A549 (cell line): ENCODE measurements around the gene PALLD. TPM values are rescaled to one million over a fixed set of nuclear protein-coding genes. Genes with fewer than 3 reads are reported as not detected.

Experiments
- ATAC-seq, 2 experiments: fragments of 200-7000 bp in 1 of 2; fragments of >200 bp in 1 of 2; cut with Nextera tagmentation in 1 of 2; cut with Tn5 transposase in 1 of 2; 3 replicates each; pipeline versions ENCODE4 v1.8.0 to v1.9.1; 2018 to 2020; ENCODE audit warnings: mild to moderate bottlenecking in 1 of 2, moderate library complexity in 1 of 2
- CTCF ChIA-PET: fragments of 300-600 bp; sonication (Branson Sonifier 250); formaldehyde crosslinking; extraction: SDS; loops from one replicate; lab custom pipeline; 2021; ENCODE audit warnings: antibody characterized with exemption, inconsistent platforms; lab: Yijun Ruan, JAX
- POLR2A ChIA-PET: fragments of 350-600 bp; formaldehyde crosslinking; extraction: SDS; loops from one replicate; lab custom pipeline; 2021; ENCODE audit warnings: antibody characterized with exemption, inconsistent platforms; lab: Yijun Ruan, JAX
- DNase-seq, 2 experiments: peaks; one replicate each; pipeline versions ENCODE4 v3.0.0 to v3.0.0-alpha.2; 2011 to 2016; ENCODE audit warnings: low read depth in 1 of 2, low spot score in 1 of 2
- FAIRE-seq: peaks from 2 replicates; lab custom pipeline; 2011; peaks lifted over from hg19 to GRCh38; lab: Jason Lieb, UNC
- H3K27ac ChIP-seq, 2 experiments: fragments of >200 bp; sonication (Bioruptor Twin); formaldehyde crosslinking; 3 replicates each; pipeline ENCODE4 v1.5.1; 2016 to 2017
- H3K4me1 ChIP-seq: fragments of >200 bp; sonication (Bioruptor Twin); formaldehyde crosslinking; 3 replicates; pipeline ENCODE4 v1.6.1; 2016
- H3K4me2 ChIP-seq: fragments of >200 bp; sonication (Bioruptor Twin); formaldehyde crosslinking; 3 replicates; pipeline ENCODE4 v1.6.1; 2016
- H3K4me3 ChIP-seq: fragments of >200 bp; sonication (Bioruptor Twin); formaldehyde crosslinking; 3 replicates; pipeline ENCODE4 v1.5.1; 2016
- H3K9me3 ChIP-seq: fragments of >200 bp; sonication (Bioruptor Twin); formaldehyde crosslinking; 3 replicates; pipeline ENCODE4 v1.6.1; 2016
- CEBPB ChIP-seq, 2 experiments: fragments of >200 bp in 1 of 2; sonication (Bioruptor Twin) in 1 of 2; formaldehyde crosslinking in 1 of 2; IDR thresholded peaks; 2 replicates each; pipeline ENCODE4 v1.6.1; 2012 to 2016
- CHD4 ChIP-seq: fragments of 200-600 bp; sonication (generic); IDR thresholded peaks from 2 replicates; pipeline ENCODE4 v1.6.1; 2016; ENCODE audit warnings: antibody characterized with exemption, mild to moderate bottlenecking, borderline replicate concordance
- EHF ChIP-seq: fragments of 250-450 bp; sonication (Bioruptor Pico); IDR thresholded peaks from 2 replicates; pipeline ENCODE4 v1.5.0; 2020; ENCODE audit warnings: mild to moderate bottlenecking
- EP300 ChIP-seq, 2 experiments: fragments of >200 bp; sonication (Bioruptor Twin); formaldehyde crosslinking; IDR thresholded peaks; 2 replicates in 1 of 2; 3 replicates in 1 of 2; pipeline ENCODE4 v1.6.1; 2016 to 2017
- FOXS1 ChIP-seq: fragments of 250-450 bp; sonication (Bioruptor Pico); IDR thresholded peaks from 2 replicates; pipeline ENCODE4 v1.5.0; 2020; ENCODE audit warnings: mild to moderate bottlenecking, moderate library complexity
- HEYL ChIP-seq: fragments of 250-450 bp; sonication (Bioruptor Pico); IDR thresholded peaks from 2 replicates; pipeline ENCODE4 v1.8.0; 2021; ENCODE audit warnings: mild to moderate bottlenecking, moderate library complexity
- HOXA7 ChIP-seq: fragments of 250-450 bp; sonication (Bioruptor Pico); IDR thresholded peaks from 2 replicates; pipeline ENCODE4 v1.5.0; 2020; ENCODE audit warnings: mild to moderate bottlenecking, moderate library complexity
- HOXB5 ChIP-seq: fragments of 250-450 bp; sonication (Bioruptor Pico); IDR thresholded peaks from 2 replicates; pipeline ENCODE4 v1.5.0; 2020; ENCODE audit warnings: mild to moderate bottlenecking, moderate library complexity
- NFE2L2 ChIP-seq: fragments of 150-350 bp; conservative IDR thresholded peaks from 2 replicates; pipeline ENCODE4 v1.6.1; 2014; ENCODE audit warnings: low read length
- POLR2A ChIP-seq: IDR thresholded peaks from 2 replicates; pipeline ENCODE4 v1.6.1; 2012; ENCODE audit warnings: mild to moderate bottlenecking, low read length
- RCOR1 ChIP-seq: fragments of 150-350 bp; IDR thresholded peaks from 2 replicates; pipeline ENCODE4 v1.6.1; 2014; ENCODE audit warnings: antibody characterized with exemption, low read length, low read depth
- SMC3 ChIP-seq: fragments of >200 bp; sonication (Bioruptor Twin); formaldehyde crosslinking; IDR thresholded peaks from 3 replicates; pipeline ENCODE4 v1.6.1; 2018; ENCODE audit warnings: inconsistent platforms
- ZC3H11A ChIP-seq: fragments of 450-650 bp; IDR thresholded peaks from 2 replicates; pipeline ENCODE4 v1.6.1; 2014; ENCODE audit warnings: antibody characterized with exemption, mild to moderate bottlenecking
- ZFP36 ChIP-seq: fragments of 450-650 bp; IDR thresholded peaks from 2 replicates; pipeline ENCODE4 v1.6.1; 2014; ENCODE audit warnings: borderline replicate concordance; ENCODE audit not compliant: partially characterized antibody
- ZNF302 ChIP-seq: fragments of 250-450 bp; sonication (Bioruptor Pico); IDR thresholded peaks from 2 replicates; pipeline ENCODE4 v1.9.0; 2021; ENCODE audit warnings: inconsistent platforms, mild to moderate bottlenecking, moderate library complexity
- ZSCAN20 ChIP-seq: fragments of 250-450 bp; sonication (Bioruptor Pico); IDR thresholded peaks from 2 replicates; pipeline ENCODE4 v1.8.0; 2022; ENCODE audit warnings: mild to moderate bottlenecking, moderate library complexity
- WGBS: methylation state at CpG from one replicate; pipeline ENCODE4 v1.1.6; 2017; ENCODE audit errors: missing lambda C conversion rate; 5-methylcytosine and 5-hydroxymethylcytosine counted together
- polyA plus RNA-seq, 4 experiments: library from polyadenylated mRNA; depleted of rRNA in 3 of 4; stranded (reverse); fragments of >200 nt; fragmentation: RNase III in 1 of 4; extraction: RNeasy Plus Mini Kit Qiagen cat#74134 plus additional on column Dnase treatment in 1 of 4; gene quantifications; 2 replicates in 3 of 4; 3 replicates in 1 of 4; pipeline ENCODE4 v1.2.3, GENCODE V29; 2011 to 2017
- TF ChIP-seq, protein P1 (sequence below): fragments of 250-450 bp; sonication (Bioruptor Pico); IDR thresholded peaks from 2 replicates; pipeline ENCODE4 v1.5.0; 2021; ENCODE audit warnings: mild to moderate bottlenecking, moderate library complexity, borderline replicate concordance
- TF ChIP-seq, protein P2 (sequence below): fragments of >200 bp; sonication (Bioruptor Twin); formaldehyde crosslinking; IDR thresholded peaks from 3 replicates; pipeline ENCODE4 v1.6.1; 2016
- TF ChIP-seq, protein P3 (sequence below): IDR thresholded peaks from 2 replicates; pipeline ENCODE4 v1.6.1; 2012
- TF ChIP-seq, protein P4 (sequence below): fragments of >200 bp; sonication (Bioruptor Twin); formaldehyde crosslinking; IDR thresholded peaks from 3 replicates; pipeline ENCODE4 v1.5.1; 2016
- TF ChIP-seq, protein P5 (sequence below): fragments of >200 bp; sonication (Bioruptor Twin); formaldehyde crosslinking; IDR thresholded peaks from 2 replicates; pipeline ENCODE4 v1.6.1; 2016
- TF ChIP-seq, protein P6 (sequence below): IDR thresholded peaks from 2 replicates; pipeline ENCODE4 v1.6.1; 2012; ENCODE audit warnings: low read depth, borderline replicate concordance
- TF ChIP-seq, protein P7 (sequence below): fragments of 250-450 bp; sonication (Bioruptor Pico); IDR thresholded peaks from 2 replicates; pipeline ENCODE4 v1.5.0; 2020; ENCODE audit warnings: low read depth, mild to moderate bottlenecking, moderate library complexity

Gene PALLD
- polyA plus RNA-seq, 2 of the 4 experiments (the other 2 are of a cell fraction) = 88.8 to 113 TPM

DNA sequence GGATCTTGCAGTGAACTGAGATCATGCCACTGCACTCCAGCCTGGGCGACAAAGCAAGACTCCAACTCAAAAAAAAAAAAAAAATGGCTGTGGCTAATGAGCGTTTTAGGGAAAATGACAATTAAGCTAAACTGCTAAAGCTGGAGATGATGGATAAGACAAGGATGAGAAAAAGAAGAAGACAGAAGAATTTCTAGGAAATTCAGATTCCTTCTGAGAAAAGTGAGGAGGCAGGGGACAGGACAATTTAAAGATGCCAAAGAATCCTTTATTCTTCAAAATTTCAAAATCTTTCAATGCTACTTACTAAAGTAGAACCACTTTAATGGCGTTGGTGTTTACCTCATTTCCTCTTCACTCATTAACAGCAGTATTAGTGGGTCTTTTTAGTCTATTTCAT, 7.7 kb downstream of the PALLD start:
- ChIA-PET POLR2A (no interaction called here), CTCF (interaction anchor here (1.3 kb wide), 1 partner anchor 15 kb away, joined by 4 read pairs; no protein-coding TSS in a partner anchor)
- WGBS = 69% methylated on average over 3 of the region's 3 CpGs
- DNase-seq = no peak
- FAIRE-seq = no peak
- no peak for TF ChIP-seq HOXB5 (CRISPR knock-in tag)
- no peak for TF ChIP-seq ZSCAN20
- TF ChIP-seq, protein P1, sequence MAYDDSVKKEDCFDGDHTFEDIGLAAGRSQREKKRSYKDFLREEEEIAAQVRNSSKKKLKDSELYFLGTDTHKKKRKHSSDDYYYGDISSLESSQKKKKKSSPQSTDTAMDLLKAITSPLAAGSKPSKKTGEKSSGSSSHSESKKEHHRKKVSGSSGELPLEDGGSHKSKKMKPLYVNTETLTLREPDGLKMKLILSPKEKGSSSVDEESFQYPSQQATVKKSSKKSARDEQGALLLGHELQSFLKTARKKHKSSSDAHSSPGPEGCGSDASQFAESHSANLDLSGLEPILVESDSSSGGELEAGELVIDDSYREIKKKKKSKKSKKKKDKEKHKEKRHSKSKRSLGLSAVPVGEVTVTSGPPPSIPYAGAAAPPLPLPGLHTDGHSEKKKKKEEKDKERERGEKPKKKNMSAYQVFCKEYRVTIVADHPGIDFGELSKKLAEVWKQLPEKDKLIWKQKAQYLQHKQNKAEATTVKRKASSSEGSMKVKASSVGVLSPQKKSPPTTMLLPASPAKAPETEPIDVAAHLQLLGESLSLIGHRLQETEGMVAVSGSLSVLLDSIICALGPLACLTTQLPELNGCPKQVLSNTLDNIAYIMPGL (CRISPR knock-in tag) = no peak
- no peak for TF ChIP-seq EHF (CRISPR knock-in tag)
- TF ChIP-seq, protein P2, sequence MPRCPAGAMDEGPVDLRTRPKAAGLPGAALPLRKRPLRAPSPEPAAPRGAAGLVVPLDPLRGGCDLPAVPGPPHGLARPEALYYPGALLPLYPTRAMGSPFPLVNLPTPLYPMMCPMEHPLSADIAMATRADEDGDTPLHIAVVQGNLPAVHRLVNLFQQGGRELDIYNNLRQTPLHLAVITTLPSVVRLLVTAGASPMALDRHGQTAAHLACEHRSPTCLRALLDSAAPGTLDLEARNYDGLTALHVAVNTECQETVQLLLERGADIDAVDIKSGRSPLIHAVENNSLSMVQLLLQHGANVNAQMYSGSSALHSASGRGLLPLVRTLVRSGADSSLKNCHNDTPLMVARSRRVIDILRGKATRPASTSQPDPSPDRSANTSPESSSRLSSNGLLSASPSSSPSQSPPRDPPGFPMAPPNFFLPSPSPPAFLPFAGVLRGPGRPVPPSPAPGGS = no peak
- TF ChIP-seq, protein P3, sequence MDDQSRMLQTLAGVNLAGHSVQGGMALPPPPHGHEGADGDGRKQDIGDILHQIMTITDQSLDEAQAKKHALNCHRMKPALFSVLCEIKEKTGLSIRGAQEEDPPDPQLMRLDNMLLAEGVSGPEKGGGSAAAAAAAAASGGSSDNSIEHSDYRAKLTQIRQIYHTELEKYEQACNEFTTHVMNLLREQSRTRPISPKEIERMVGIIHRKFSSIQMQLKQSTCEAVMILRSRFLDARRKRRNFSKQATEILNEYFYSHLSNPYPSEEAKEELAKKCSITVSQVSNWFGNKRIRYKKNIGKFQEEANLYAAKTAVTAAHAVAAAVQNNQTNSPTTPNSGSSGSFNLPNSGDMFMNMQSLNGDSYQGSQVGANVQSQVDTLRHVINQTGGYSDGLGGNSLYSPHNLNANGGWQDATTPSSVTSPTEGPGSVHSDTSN = no peak
- no peak for TF ChIP-seq ZFP36
- no peak for TF ChIP-seq CHD4
- TF ChIP-seq RCOR1 = no peak
- no peak for TF ChIP-seq POLR2A
- Histone ChIP-seq H3K4me1 (peaks cover 27% of the 10 kb centered on the region), H3K9me3 (no peaks in the 10 kb centered on the region), H3K27ac (no peak overlapping the region), H3K4me3 (no peak overlapping the region), H3K4me2 (no peak overlapping the region)
- no peak for ATAC-seq

DNA sequence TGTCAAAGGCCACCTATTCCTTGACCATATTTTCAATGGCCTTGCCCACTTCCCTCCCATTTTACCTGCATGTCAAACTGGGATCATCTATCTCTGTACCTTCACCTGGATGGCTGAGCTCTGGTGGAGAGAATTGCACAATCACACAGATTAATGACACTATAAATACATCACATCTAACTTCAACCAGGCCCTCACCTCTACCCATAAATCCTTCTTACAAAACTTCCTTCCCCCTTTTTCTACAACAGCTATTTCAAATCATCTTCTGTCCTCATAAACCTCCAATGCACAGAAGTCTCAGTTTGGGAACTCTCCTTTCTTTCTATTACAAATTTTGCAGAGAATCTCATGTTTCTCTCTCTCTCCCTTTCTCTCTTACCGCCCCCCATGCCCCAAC, 9.2 kb downstream of the PALLD start:
- no peak for DNase-seq
- FAIRE-seq = no peak
- WGBS = 76% methylated on average over 1 of the region's 1 CpG
- H3K4me2 ChIP-seq = no peak overlapping the region
- peaks cover 21% of the 10 kb centered on the region for H3K4me1 ChIP-seq
- CTCF ChIA-PET = interaction anchor here (0.8 kb wide), 1 partner anchor 370 kb away, joined by 3 read pairs; no protein-coding TSS in a partner anchor
- POLR2A ChIA-PET = no interaction called here
- no peak for TF ChIP-seq HOXA7 (CRISPR knock-in tag)
- peak in 1 of 2 experiments; percentile 46; a peak in 1 of 4 replicates for TF ChIP-seq CEBPB (IDR thresholded peaks at IDR 0.05)
- no peak overlapping the region for H3K4me3 ChIP-seq
- H3K27ac ChIP-seq = no peak overlapping the region
- H3K9me3 ChIP-seq = no peaks in the 10 kb centered on the region
- no peak for ATAC-seq

DNA sequence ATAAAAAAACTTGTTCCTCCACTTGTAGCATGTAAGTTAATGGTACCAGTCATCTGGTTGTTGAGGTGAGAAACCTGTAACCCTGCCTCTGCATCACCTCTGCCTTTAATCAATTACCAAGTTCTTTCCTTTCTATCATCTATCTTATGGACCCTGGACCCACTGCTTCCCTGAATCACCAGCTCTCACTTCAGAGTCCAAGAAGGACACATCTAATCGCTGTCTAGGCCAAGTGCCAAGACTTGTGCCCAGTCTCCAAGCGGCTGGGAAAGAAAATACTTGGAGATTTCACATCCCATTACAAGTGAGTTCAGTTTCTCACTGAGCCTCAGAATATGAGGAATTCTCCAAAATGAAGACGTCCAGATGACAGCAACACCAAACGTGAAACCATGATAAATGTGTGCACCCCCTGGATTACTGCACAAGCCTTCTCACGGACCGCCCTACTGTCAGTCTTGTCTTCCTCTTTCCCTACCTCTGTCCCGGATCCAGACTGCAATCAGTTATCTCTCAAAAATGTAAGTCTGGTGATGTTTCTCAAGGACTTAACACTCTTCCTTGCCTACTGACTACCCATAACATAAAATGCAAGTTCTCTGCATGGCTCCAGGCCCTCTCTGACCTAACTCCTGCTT, 10.4 kb downstream of the PALLD start:
- CTCF ChIA-PET = interaction anchor here (1.4 to 1.5 kb wide), 2 partner anchors 43 to 324 kb away, joined by 3 to 5 read pairs; no protein-coding TSS in a partner anchor
- FAIRE-seq (no peak), ATAC-seq (no peak), DNase-seq (no peak)
- Histone ChIP-seq H3K4me1 (peaks cover 10% of the 10 kb centered on the region; the same call in 2 of the 3 replicates), H3K4me3 (no peak overlapping the region), H3K9me3 (no peaks in the 10 kb centered on the region), H3K27ac (peak overlapping the region in 1 of 2 experiments; percentile 38; a peak in 2 of 6 replicates), H3K4me2 (no peak overlapping the region)
- WGBS = 74% methylated on average over 7 of the region's 7 CpGs
- POLR2A ChIA-PET = no interaction called here
- no peak for TF ChIP-seq SMC3
- TF ChIP-seq FOXS1 (CRISPR knock-in tag) = no peak
- TF ChIP-seq, protein P4, sequence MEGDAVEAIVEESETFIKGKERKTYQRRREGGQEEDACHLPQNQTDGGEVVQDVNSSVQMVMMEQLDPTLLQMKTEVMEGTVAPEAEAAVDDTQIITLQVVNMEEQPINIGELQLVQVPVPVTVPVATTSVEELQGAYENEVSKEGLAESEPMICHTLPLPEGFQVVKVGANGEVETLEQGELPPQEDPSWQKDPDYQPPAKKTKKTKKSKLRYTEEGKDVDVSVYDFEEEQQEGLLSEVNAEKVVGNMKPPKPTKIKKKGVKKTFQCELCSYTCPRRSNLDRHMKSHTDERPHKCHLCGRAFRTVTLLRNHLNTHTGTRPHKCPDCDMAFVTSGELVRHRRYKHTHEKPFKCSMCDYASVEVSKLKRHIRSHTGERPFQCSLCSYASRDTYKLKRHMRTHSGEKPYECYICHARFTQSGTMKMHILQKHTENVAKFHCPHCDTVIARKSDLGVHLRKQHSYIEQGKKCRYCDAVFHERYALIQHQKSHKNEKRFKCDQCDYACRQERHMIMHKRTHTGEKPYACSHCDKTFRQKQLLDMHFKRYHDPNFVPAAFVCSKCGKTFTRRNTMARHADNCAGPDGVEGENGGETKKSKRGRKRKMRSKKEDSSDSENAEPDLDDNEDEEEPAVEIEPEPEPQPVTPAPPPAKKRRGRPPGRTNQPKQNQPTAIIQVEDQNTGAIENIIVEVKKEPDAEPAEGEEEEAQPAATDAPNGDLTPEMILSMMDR = no peak
- TF ChIP-seq HEYL (CRISPR knock-in tag) = no peak
- no peak for TF ChIP-seq NFE2L2
- TF ChIP-seq HOXA7 (CRISPR knock-in tag) = no peak
- TF ChIP-seq, protein P5, sequence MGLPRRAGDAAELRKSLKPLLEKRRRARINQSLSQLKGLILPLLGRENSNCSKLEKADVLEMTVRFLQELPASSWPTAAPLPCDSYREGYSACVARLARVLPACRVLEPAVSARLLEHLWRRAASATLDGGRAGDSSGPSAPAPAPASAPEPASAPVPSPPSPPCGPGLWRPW = no peak
- TF ChIP-seq, protein P6, sequence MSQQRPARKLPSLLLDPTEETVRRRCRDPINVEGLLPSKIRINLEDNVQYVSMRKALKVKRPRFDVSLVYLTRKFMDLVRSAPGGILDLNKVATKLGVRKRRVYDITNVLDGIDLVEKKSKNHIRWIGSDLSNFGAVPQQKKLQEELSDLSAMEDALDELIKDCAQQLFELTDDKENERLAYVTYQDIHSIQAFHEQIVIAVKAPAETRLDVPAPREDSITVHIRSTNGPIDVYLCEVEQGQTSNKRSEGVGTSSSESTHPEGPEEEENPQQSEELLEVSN = no peak
- no peak for TF ChIP-seq RCOR1
- TF ChIP-seq, protein P1 (CRISPR knock-in tag) = no peak
- no peak for TF ChIP-seq ZC3H11A
- TF ChIP-seq ZNF302 (CRISPR knock-in tag) = no peak
- TF ChIP-seq, protein P7, sequence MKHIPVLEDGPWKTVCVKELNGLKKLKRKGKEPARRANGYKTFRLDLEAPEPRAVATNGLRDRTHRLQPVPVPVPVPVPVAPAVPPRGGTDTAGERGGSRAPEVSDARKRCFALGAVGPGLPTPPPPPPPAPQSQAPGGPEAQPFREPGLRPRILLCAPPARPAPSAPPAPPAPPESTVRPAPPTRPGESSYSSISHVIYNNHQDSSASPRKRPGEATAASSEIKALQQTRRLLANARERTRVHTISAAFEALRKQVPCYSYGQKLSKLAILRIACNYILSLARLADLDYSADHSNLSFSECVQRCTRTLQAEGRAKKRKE (CRISPR knock-in tag) = no peak
- no peak for TF ChIP-seq POLR2A
- no peak for TF ChIP-seq EP300 (IDR thresholded peaks at IDR 0.05)
